K562 (cell line): Measurements from ENCODE around the gene MSH3.

ENCODE experiments used
- CBFB ChIP-seq: sonication (generic); formaldehyde crosslinking; IDR thresholded peaks from 2 replicates; pipeline ENCODE4 v1.4.0; 2020; ENCODE audit warnings: mild to moderate bottlenecking, missing genetic modification reagents
- FOS ChIP-seq: IDR thresholded peaks from 3 replicates; pipeline ENCODE4 v1.6.1; 2011; ENCODE audit not compliant: insufficient read length; ENCODE audit errors: extremely low read depth
- SP2 ChIP-seq: IDR thresholded peaks from 2 replicates; pipeline ENCODE4 v1.6.1; 2011; ENCODE audit warnings: mild to moderate bottlenecking, low read depth, low read length, moderate library complexity; ENCODE audit not compliant: poor library complexity, severe bottlenecking; ENCODE audit errors: extremely low read depth
- ZFP36 ChIP-seq: fragments of 150-350 bp; IDR thresholded peaks from 2 replicates; pipeline ENCODE4 v1.6.1; 2018; ENCODE audit warnings: low read length, low read depth; ENCODE audit not compliant: partially characterized antibody
- ZNF121 ChIP-seq: sonication (generic); formaldehyde crosslinking; conservative IDR thresholded peaks from 2 replicates; pipeline ENCODE4 v1.8.0; 2022; ENCODE audit warnings: missing genetic modification reagents
- TF ChIP-seq, protein P1 (sequence below), 2 experiments: fragments of 250-450 bp in 1 of 2; fragments of 450-650 bp in 1 of 2; sonication (Bioruptor Pico) in 1 of 2; IDR thresholded peaks; 2 replicates each; pipeline versions ENCODE4 v1.6.1 to v1.8.0; 2016 to 2021; ENCODE audit warnings: mild to moderate bottlenecking in 2 of 2, moderate library complexity in 2 of 2, missing compliant biosample characterization in 1 of 2, missing genetic modification characterization in 1 of 2
- TF ChIP-seq, protein P2 (sequence below): fragments of 450-650 bp; formaldehyde crosslinking; IDR thresholded peaks from 2 replicates; pipeline ENCODE4 v1.4.0; 2020; ENCODE audit warnings: mild to moderate bottlenecking, moderate library complexity
- TF ChIP-seq, protein P3 (sequence below): sonication (generic); formaldehyde crosslinking; IDR thresholded peaks from 2 replicates; pipeline ENCODE4 v1.8.0; 2022; ENCODE audit warnings: missing genetic modification reagents, mild to moderate bottlenecking, borderline replicate concordance
- TF ChIP-seq, protein P4 (sequence below): fragments of 250-450 bp; sonication (Bioruptor Pico); IDR thresholded peaks from 2 replicates; pipeline ENCODE4 v1.8.0; 2022; ENCODE audit warnings: inconsistent platforms, mild to moderate bottlenecking, moderate library complexity, borderline replicate concordance

DNA sequence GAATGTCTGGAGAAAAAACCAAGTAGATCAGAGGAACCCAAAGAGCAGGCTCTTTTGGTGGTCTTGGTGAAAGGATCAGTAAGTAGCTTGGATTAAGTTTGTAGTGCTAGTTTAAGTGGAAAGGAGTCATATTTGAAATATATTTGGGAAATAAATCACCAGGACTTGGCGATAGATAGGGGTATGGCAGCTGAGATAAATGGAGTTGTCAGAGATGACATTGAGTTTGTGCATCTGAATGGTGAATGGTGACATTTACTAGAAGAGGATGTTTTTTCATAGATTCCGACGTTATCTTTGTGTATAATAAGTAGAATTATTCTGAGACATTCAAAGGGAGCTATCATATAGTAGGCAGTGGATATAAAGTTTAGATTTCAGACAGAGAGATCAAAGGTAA lies 162.1 kb downstream of the MSH3 start:
- TF ChIP-seq CBFB (CRISPR knock-in tag) (no peak), ZNF121 (CRISPR knock-in tag) (no peak), FOS (no peak), ZFP36 (no peak), SP2 (no peak)
- TF ChIP-seq, protein P1, sequence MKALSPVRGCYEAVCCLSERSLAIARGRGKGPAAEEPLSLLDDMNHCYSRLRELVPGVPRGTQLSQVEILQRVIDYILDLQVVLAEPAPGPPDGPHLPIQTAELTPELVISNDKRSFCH (CRISPR knock-in tag; IDR thresholded peaks at IDR 0.05): no peak
- TF ChIP-seq, protein P1 (tag; IDR thresholded peaks at IDR 0.05): no peak
- TF ChIP-seq, protein P2, sequence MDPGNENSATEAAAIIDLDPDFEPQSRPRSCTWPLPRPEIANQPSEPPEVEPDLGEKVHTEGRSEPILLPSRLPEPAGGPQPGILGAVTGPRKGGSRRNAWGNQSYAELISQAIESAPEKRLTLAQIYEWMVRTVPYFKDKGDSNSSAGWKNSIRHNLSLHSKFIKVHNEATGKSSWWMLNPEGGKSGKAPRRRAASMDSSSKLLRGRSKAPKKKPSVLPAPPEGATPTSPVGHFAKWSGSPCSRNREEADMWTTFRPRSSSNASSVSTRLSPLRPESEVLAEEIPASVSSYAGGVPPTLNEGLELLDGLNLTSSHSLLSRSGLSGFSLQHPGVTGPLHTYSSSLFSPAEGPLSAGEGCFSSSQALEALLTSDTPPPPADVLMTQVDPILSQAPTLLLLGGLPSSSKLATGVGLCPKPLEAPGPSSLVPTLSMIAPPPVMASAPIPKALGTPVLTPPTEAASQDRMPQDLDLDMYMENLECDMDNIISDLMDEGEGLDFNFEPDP (CRISPR knock-in tag): no peak
- TF ChIP-seq, protein P3, sequence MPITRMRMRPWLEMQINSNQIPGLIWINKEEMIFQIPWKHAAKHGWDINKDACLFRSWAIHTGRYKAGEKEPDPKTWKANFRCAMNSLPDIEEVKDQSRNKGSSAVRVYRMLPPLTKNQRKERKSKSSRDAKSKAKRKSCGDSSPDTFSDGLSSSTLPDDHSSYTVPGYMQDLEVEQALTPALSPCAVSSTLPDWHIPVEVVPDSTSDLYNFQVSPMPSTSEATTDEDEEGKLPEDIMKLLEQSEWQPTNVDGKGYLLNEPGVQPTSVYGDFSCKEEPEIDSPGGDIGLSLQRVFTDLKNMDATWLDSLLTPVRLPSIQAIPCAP: no peak
- TF ChIP-seq, protein P4, sequence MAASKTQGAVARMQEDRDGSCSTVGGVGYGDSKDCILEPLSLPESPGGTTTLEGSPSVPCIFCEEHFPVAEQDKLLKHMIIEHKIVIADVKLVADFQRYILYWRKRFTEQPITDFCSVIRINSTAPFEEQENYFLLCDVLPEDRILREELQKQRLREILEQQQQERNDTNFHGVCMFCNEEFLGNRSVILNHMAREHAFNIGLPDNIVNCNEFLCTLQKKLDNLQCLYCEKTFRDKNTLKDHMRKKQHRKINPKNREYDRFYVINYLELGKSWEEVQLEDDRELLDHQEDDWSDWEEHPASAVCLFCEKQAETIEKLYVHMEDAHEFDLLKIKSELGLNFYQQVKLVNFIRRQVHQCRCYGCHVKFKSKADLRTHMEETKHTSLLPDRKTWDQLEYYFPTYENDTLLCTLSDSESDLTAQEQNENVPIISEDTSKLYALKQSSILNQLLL: no peak
